Kidney (tissue), 14 donors: Measurements from ENCODE around the gene FLNB. TPM values are rescaled to one million over a fixed set of nuclear protein-coding genes. Genes with fewer than 3 reads are reported as not detected.
"Not testable (repeated sequence)": the region's sequence is repeated elsewhere in the genome, so short reads cannot be mapped to it uniquely, and the experiment has no call there.

Experiments
- DNase-seq, 5 donors: peaks; one replicate each; pipeline ENCODE4 v3.0.0-alpha.2; 2013 to 2020
- FAIRE-seq: peaks from 2 replicates; lab custom pipeline; 2012; peaks lifted over from hg19 to GRCh38; lab: Jason Lieb, UNC
- H3K27ac ChIP-seq, 2 donors: one replicate each; pipeline ENCODE4 v1.7.0; 2013; ENCODE audit warnings: low read depth in 2 of 2, low read length in 2 of 2, inconsistent platforms in 1 of 2
- H3K27me3 ChIP-seq: one replicate; pipeline ENCODE4 v1.7.1; 2013; ENCODE audit warnings: low read length, inconsistent platforms; ENCODE audit not compliant: control insufficient read depth, insufficient read depth
- H3K36me3 ChIP-seq, 3 donors: one replicate each; pipeline versions ENCODE4 v1.7.0 to v1.7.1; 2013; ENCODE audit warnings: low read length in 3 of 3, control low read depth in 1 of 3, inconsistent platforms in 1 of 3; ENCODE audit not compliant: insufficient read depth in 3 of 3, control insufficient read depth in 2 of 3
- H3K4me1 ChIP-seq, 3 donors: one replicate each; pipeline versions ENCODE4 v1.7.0 to v1.7.1; 2013; ENCODE audit warnings: low read length in 3 of 3, inconsistent platforms in 1 of 3, low read depth in 1 of 3; ENCODE audit not compliant: control insufficient read depth in 2 of 3, insufficient read depth in 2 of 3
- H3K4me3 ChIP-seq, 3 donors: one replicate each; pipeline versions ENCODE4 v1.7.0 to v1.8.1; 2013; ENCODE audit warnings: low read length in 3 of 3, control low read depth in 1 of 3, inconsistent platforms in 1 of 3
- H3K9ac ChIP-seq, 3 donors: one replicate each; pipeline versions ENCODE4 v1.7.0 to v1.7.1; 2013; ENCODE audit warnings: low read length in 3 of 3, control low read depth in 1 of 3, inconsistent platforms in 1 of 3
- H3K9me3 ChIP-seq, 3 donors: one replicate each; pipeline versions ENCODE4 v1.7.0 to v1.7.1; 2013; ENCODE audit warnings: low read length in 3 of 3, control low read depth in 1 of 3, inconsistent platforms in 1 of 3; ENCODE audit not compliant: control insufficient read depth in 2 of 3, insufficient read depth in 1 of 3
- intact Hi-C: fragments of 100-400 bp; cut with DNase I; formaldehyde crosslinking; loops from one replicate; pipeline ENCODE4 v1.11.1; 2022
- polyA plus RNA-seq: library from polyadenylated mRNA; stranded (reverse); fragments of 350-450 nt; fragmentation: Illumina TruSeq; extraction: RNeasy Lipid Tissue Mini Kit (QIAGEN cat#74804); gene quantifications from one replicate; pipeline ENCODE4 v1.2.3, GENCODE V29; 2014; ENCODE audit warnings: low read depth, low replicate concordance; ENCODE audit not compliant: insufficient read depth
- total RNA-seq: library from RNA; stranded (reverse); fragmentation: NEBNext Ultra II Directional; extraction: Animal tissue kit (Norgen Biotek cat#: 25700); gene quantifications from one replicate; pipeline ENCODE4 v1.2.1, GENCODE V29; 2021
- TF ChIP-seq, protein P1 (sequence below): IDR thresholded peaks from 3 replicates; pipeline ENCODE4 v1.5.1; 2012; ENCODE audit warnings: mild to moderate bottlenecking, moderate library complexity, borderline replicate concordance; ENCODE audit not compliant: insufficient read depth; ENCODE audit errors: extremely low read depth
- donor health status: control.
- donor health status: control.
- donor health status: control.
- donor health status: control.
- donor health status: control.
- donor health status: DM: yes; HTN: yes; CAD: no.
- donor health status: Normal renal cell carcinoma (clear cell type).

The FLNB gene
- total and polyA plus RNA-seq, 2 donors from 2014 or later: 115 to 216 TPM

DNA sequence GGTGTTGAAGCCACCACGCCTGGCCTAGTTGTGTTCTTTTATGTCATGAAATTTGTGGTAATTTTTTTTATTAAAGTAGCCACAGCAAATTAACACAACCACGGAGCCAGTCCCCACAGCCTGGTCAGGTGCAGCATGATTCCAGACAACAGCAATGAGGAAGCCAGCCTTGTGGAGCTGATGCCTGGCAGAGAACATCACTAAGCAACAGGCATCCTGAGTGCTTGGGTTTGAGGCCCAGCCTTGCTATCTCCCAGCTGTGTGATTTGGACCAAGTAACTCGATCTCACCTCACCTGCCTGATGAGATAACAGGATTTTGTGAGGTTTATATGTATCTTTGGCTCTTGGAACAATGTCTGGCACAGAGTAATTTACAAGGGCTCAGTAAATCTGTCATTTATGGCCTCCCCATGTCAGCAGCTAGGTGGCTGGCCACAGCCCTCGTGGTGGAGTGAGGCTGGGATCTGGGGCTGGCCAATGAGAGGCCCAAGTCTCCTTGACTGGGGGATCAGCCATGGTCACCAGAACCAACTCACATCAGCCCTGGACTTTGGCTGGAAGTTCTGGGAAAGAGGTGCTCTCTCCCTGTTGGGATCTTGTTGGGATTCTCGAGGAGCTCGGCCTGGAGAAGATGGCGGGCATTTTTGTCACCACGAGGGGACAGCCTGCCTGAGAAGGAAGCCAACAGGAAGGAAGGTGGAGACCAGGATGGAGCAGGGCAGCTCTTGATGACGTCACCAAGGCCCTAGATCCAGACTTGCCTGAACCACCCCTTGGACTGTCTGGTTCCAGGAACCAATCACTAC, 22.8 kb upstream of the FLNB start:
- no peak overlapping the region for H3K27ac ChIP-seq
- intact Hi-C loops: no loop called here
- no peaks in the 10 kb centered on the region for H3K9me3 ChIP-seq
- no peaks in the 10 kb centered on the region for H3K27me3 ChIP-seq
- H3K4me1 ChIP-seq: peaks cover 0 to 7% (median 0%) of the 10 kb centered on the region in 3 donors
- H3K36me3 ChIP-seq: no peaks in the 10 kb centered on the region
- H3K4me3 ChIP-seq: no peak overlapping the region
- H3K9ac ChIP-seq: no peak overlapping the region
- no peak for FAIRE-seq
- TF ChIP-seq, protein P1, sequence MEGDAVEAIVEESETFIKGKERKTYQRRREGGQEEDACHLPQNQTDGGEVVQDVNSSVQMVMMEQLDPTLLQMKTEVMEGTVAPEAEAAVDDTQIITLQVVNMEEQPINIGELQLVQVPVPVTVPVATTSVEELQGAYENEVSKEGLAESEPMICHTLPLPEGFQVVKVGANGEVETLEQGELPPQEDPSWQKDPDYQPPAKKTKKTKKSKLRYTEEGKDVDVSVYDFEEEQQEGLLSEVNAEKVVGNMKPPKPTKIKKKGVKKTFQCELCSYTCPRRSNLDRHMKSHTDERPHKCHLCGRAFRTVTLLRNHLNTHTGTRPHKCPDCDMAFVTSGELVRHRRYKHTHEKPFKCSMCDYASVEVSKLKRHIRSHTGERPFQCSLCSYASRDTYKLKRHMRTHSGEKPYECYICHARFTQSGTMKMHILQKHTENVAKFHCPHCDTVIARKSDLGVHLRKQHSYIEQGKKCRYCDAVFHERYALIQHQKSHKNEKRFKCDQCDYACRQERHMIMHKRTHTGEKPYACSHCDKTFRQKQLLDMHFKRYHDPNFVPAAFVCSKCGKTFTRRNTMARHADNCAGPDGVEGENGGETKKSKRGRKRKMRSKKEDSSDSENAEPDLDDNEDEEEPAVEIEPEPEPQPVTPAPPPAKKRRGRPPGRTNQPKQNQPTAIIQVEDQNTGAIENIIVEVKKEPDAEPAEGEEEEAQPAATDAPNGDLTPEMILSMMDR: no peak
- DNase-seq: no peak

DNA sequence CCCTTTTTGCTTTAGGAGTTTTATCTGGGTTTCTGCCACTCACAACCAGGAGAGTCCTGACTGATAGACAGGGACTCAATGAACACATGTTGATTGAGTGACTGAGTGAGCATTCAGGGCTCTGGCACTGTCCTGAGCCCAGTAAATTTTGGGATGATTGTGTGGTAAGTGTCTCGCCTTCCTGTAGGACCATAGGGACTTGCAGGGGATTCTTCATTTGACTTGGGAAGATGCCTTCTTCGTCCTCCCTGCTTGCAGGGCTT, 22.3 kb upstream of the FLNB start:
- H3K4me3 ChIP-seq: no peak overlapping the region
- intact Hi-C loops: no loop called here
- no peaks in the 10 kb centered on the region for H3K27me3 ChIP-seq
- DNase-seq (no peak), FAIRE-seq (no peak)
- TF ChIP-seq, protein P1: no peak
- H3K9me3 ChIP-seq: no peaks in the 10 kb centered on the region
- H3K4me1 ChIP-seq: peaks cover 0 to 7% (median 0%) of the 10 kb centered on the region in 3 donors
- H3K27ac ChIP-seq: no peak overlapping the region
- H3K9ac ChIP-seq: no peak overlapping the region
- H3K36me3 ChIP-seq: no peaks in the 10 kb centered on the region

DNA sequence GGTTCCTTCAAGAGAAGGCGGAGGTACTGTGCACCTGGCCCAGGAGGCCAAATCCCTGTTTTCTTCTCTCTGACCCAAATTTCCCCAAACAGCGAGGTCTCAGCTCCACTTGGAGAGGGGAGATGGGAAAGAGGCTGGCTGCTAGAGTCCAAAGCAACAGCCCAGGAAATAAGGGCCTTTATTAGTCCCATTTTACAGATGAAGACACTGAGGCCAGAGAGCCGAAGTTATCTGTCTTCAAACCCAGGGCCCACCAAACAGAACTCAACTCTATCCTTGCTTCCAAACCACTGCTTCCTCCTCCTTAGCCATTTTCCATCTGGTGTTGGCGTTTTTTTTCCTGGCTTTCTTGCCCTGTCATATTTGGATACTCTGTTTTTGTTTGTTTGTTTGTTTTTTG, 22.0 kb upstream of the FLNB start:
- FAIRE-seq: no peak
- intact Hi-C loops: no loop called here
- DNase-seq: no peak
- H3K9ac ChIP-seq: no peak overlapping the region
- H3K36me3 ChIP-seq: no peaks in the 10 kb centered on the region
- H3K9me3 ChIP-seq: no peaks in the 10 kb centered on the region
- no peak overlapping the region for H3K4me3 ChIP-seq
- peaks cover 0 to 7% (median 0%) of the 10 kb centered on the region in 3 donors for H3K4me1 ChIP-seq
- TF ChIP-seq, protein P1: no peak
- no peaks in the 10 kb centered on the region for H3K27me3 ChIP-seq
- no peak overlapping the region for H3K27ac ChIP-seq

DNA sequence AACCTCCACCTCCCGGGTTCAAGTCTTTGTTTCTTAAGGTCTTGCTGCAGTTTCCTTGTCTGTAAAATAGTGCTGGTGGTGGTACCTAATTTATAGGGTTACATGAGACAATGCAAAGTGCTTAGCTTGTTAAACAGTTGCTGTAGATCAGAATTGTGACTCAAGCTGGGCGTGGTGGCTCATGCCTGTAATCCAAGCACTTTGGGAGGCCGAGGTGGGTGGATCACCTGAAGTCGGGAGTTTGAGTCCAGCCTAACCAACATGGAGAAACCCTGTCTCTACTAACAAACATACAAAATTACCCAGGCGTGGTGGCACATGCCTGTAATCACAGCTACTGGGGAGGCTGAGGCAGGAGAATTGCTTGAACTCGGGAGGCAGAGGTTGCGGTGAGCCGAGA, 19.0 kb upstream of the FLNB start:
- H3K27ac ChIP-seq, H3K4me1 ChIP-seq, H3K36me3 ChIP-seq, H3K4me3 ChIP-seq, H3K9ac ChIP-seq, FAIRE-seq, DNase-seq, H3K9me3 ChIP-seq, H3K27me3 ChIP-seq, intact Hi-C loops: not testable (repeated sequence)
